Right lobe of liver (tissue), 6 donors: Measurements from ENCODE around the gene DRD1. TPM values are rescaled to one million over a fixed set of nuclear protein-coding genes. Genes with fewer than 3 reads are reported as not detected.

ENCODE experiments used
- ATAC-seq, 4 donors: fragments of 200-7000 bp; cut with Tn5 transposase; one replicate each; pipeline ENCODE4 v1.9.1; 2020; ENCODE audit warnings: mild to moderate bottlenecking in 4 of 4, moderate library complexity in 4 of 4
- DNase-seq, 3 donors: peaks; one replicate each; pipeline ENCODE4 v3.0.0-alpha.2; 2020
- H3K27ac ChIP-seq, 3 donors: fragments of 200-600 bp; one replicate each; pipeline ENCODE4 v1.8.0; 2022
- H3K27me3 ChIP-seq, 2 donors: fragments of 200-600 bp; one replicate each; pipeline ENCODE4 v1.8.0; 2022
- H3K36me3 ChIP-seq, 4 donors: fragments of 200-600 bp; sonication (generic) in 1 of 4; one replicate each; pipeline versions ENCODE4 v1.5.1 to v1.8.0; 2017 to 2022; ENCODE audit warnings: control low read depth in 1 of 4
- H3K4me1 ChIP-seq, 4 donors: fragments of 200-600 bp; sonication (generic) in 1 of 4; one replicate each; pipeline versions ENCODE4 v1.5.1 to v1.8.0; 2017 to 2022; ENCODE audit warnings: control low read depth in 1 of 4
- H3K4me3 ChIP-seq, 3 donors: fragments of 200-600 bp; one replicate each; pipeline ENCODE4 v1.8.0; 2022
- H3K9me3 ChIP-seq, 4 donors: fragments of 200-600 bp; sonication (generic) in 1 of 4; one replicate each; pipeline versions ENCODE4 v1.5.1 to v1.8.0; 2017 to 2022; ENCODE audit warnings: control low read depth in 1 of 4
- CTCF ChIP-seq, 4 donors: fragments of 200-600 bp in 3 of 4; fragments of 450-650 bp in 1 of 4; IDR thresholded peaks; one replicate each; pipeline versions ENCODE4 v1.5.1 to v1.8.0; 2016 to 2022; ENCODE audit warnings: antibody characterized with exemption in 4 of 4, mild to moderate bottlenecking in 2 of 4
- POLR2A ChIP-seq: fragments of 450-650 bp; IDR thresholded peaks from one replicate; pipeline ENCODE4 v1.6.1; 2017; ENCODE audit warnings: antibody characterized with exemption, mild to moderate bottlenecking
- WGBS: methylation state at CpG from one replicate; pipeline ENCODE4 v1.1.6; 2018; ENCODE audit warnings: low coverage, low lambda C conversion rate; ENCODE audit not compliant: insufficient coverage; ENCODE audit errors: missing lambda C conversion rate; 5-methylcytosine and 5-hydroxymethylcytosine counted together
- intact Hi-C, 2 donors: fragments of 100-400 bp; cut with DNase I; formaldehyde crosslinking; loops; one replicate each; pipeline versions ENCODE4 v1.11.2 to v1.14.1; 2022
- total RNA-seq, 6 experiments: library from RNA; depleted of rRNA in 2 of 6; stranded (reverse); fragments of >200 nt in 2 of 6; fragmentation: NEBNext Ultra II Directional in 3 of 6; extraction: Animal tissue kit (Norgen Biotek cat#: 25700) in 3 of 6; gene quantifications; one replicate each; pipeline versions ENCODE4 v1.1.0 to v1.2.4, GENCODE V29; 2016 to 2023
- donor health status: DM: no; HTN: yes; CAD: no.
- donor health status: DM: no; HTN: no; CAD: no.
- donor health status: DM: no; HTN: no; CAD: no.
- donor health status: DM: no; HTN: yes; CAD: no.
- donor health status: DM: no; HTN: yes; CAD: no.

The DRD1 gene
- total RNA-seq, 6 experiments from 2014 or later: 0.06 to 0.18 (median 0.15) TPM; not detected in 3

GRCh38 chr5:175422058-175422457 lies 21.9 kb downstream of the DRD1 start:
- Histone ChIP-seq H3K4me1 (no peaks in the 10 kb centered on the region), H3K4me3 (no peak overlapping the region), H3K36me3 (no peaks in the 10 kb centered on the region), H3K27me3 (no peaks in the 10 kb centered on the region), H3K9me3 (no peaks in the 10 kb centered on the region), H3K27ac (no peak overlapping the region)
- ATAC-seq (no peak), DNase-seq (no peak)
- TF ChIP-seq CTCF (IDR thresholded peaks at IDR 0.05) (no peak), POLR2A (no peak)
- intact Hi-C loops: no loop called here
- 43% methylated on average over 2 of the region's 2 CpGs for WGBS

GRCh38 chr5:175420383-175420782 lies 23.6 kb downstream of the DRD1 start:
- DNase-seq (no peak), ATAC-seq (no peak)
- no peaks in the 10 kb centered on the region for H3K4me1 ChIP-seq
- H3K4me3 ChIP-seq: no peak overlapping the region
- no peaks in the 10 kb centered on the region for H3K9me3 ChIP-seq
- H3K36me3 ChIP-seq: no peaks in the 10 kb centered on the region
- TF ChIP-seq POLR2A: no peak
- no peak for TF ChIP-seq CTCF (IDR thresholded peaks at IDR 0.05)
- intact Hi-C loops: no loop called here
- H3K27me3 ChIP-seq: no peaks in the 10 kb centered on the region
- H3K27ac ChIP-seq: no peak overlapping the region

GRCh38 chr5:175418251-175418650 lies 25.7 kb downstream of the DRD1 start:
- no peaks in the 10 kb centered on the region for H3K4me1 ChIP-seq
- TF ChIP-seq POLR2A: no peak
- TF ChIP-seq CTCF (IDR thresholded peaks at IDR 0.05): no peak
- WGBS: 85% methylated on average over 1 of the region's 1 CpG
- no peak overlapping the region for H3K4me3 ChIP-seq
- ATAC-seq: no peak
- H3K27me3 ChIP-seq: no peaks in the 10 kb centered on the region
- no peak overlapping the region for H3K27ac ChIP-seq
- DNase-seq: no peak
- H3K36me3 ChIP-seq: no peaks in the 10 kb centered on the region
- no peaks in the 10 kb centered on the region for H3K9me3 ChIP-seq
- intact Hi-C loops: no loop called here

GRCh38 chr5:175417384-175417783 lies 26.6 kb downstream of the DRD1 start:
- DNase-seq (no peak), ATAC-seq (no peak)
- Histone ChIP-seq H3K27me3 (no peaks in the 10 kb centered on the region), H3K9me3 (no peaks in the 10 kb centered on the region), H3K4me3 (no peak overlapping the region), H3K36me3 (no peaks in the 10 kb centered on the region), H3K4me1 (no peaks in the 10 kb centered on the region), H3K27ac (no peak overlapping the region)
- intact Hi-C loops: no loop called here
- 42% methylated on average over 2 of the region's 2 CpGs for whole genome bisulfite sequencing
- no peak for TF ChIP-seq POLR2A
- TF ChIP-seq CTCF (IDR thresholded peaks at IDR 0.05): no peak

GRCh38 chr5:175415303-175415702 lies 28.7 kb downstream of the DRD1 start:
- DNase-seq: no peak
- intact Hi-C loops: no loop called here
- Histone ChIP-seq H3K36me3 (no peaks in the 10 kb centered on the region), H3K27ac (no peak overlapping the region), H3K4me3 (no peak overlapping the region), H3K27me3 (no peaks in the 10 kb centered on the region), H3K9me3 (no peaks in the 10 kb centered on the region), H3K4me1 (no peaks in the 10 kb centered on the region)
- no peak for TF ChIP-seq CTCF (IDR thresholded peaks at IDR 0.05)
- TF ChIP-seq POLR2A: no peak
- 70% methylated on average over 2 of the region's 2 CpGs for WGBS
- ATAC-seq: no peak
